ENCODE results near the gene MKX.
A peak's percentile ranks its signal among the peaks of the same experiment; 100 is the strongest.

Gene MKX

DNA sequence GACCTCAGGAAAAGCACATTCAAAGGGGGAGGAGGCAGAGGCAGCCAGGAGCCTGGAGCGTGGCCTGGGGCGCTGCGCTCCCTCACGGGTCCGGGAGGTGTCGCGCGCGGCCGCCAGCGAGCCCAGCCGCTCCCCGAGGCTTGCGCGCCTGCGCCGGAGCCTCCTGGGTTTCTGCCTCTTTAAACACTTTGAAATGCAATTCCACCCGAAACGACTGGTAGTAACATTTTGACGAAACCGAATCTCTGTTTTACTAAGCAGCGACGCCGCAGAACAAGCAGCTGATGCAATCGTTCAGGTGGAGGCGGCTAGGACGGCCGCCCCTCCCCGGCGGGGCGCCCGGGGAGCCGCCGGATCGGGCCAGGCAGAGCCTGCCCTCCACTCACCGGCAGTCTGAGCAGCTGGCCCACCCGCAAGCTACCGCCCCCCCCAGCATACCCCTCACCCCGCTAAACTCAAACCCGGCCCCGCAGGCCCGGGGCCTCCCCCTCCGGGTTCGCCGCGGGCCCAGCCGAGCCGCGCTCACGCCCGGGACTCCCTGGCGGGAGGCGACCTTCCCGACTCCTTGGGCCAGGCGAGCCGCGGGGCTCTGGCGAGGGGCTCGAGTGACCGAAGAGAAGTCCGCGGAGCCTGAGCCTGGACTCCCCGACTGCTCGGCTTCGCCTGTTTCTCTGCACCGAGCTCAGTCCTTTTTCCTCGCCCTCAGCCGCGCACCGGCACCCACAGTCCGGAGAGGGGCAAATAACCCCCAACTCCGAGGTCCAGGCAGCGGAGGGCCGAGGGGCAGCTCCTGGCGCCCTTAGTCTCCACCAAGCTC is 3.2 kb downstream of the MKX start:
- peak; percentile 77 for DNase-seq (ENCODE audit: low read depth in 2 of 2)

DNA sequence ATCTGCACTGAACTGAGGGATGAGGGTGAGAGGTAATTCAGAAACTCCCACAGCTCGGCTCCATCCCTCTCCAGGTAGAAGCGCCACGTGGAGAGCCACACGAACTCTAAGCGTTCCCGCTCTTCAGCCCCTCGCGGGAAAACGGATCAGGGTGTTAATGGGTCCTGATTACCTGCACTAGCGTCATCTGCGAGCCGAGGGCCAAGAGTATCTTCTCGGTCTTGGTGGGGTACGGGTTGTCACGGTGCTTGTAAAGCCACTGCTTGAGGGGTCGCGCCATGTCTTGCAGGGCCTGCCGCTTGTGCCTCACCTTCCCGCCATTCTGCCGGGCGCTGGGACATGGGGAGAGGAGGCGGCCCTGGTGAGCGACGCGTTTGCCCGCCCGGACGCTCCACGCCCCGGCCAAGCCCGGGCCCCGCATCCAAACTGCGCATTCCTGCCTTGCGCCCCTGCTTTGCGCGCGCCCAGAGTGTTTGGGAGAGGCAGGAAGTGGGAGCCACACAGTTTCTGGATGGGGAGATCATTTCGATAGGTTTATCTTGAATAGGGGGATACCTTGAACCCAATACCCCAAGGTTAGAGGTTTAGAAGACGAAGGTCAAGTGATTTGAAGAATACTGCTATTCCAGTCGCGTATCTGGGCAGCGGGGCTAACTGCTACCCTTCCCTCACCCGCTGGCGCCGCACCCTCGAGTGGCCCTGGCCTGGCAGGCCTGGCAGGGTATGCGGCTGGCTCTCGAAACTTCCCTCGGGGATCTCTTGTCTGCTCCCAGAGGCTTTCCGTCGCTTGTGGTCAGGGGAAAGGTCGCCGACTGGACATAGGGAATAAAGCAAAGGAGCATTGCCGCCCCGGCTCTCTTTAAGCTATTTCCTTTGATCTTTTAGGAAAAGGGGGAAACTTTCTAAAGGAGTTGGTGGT is 4.2 kb downstream of the MKX start:
- no peak for DNase-seq (ENCODE audit: low read depth in 2 of 2)

DNA sequence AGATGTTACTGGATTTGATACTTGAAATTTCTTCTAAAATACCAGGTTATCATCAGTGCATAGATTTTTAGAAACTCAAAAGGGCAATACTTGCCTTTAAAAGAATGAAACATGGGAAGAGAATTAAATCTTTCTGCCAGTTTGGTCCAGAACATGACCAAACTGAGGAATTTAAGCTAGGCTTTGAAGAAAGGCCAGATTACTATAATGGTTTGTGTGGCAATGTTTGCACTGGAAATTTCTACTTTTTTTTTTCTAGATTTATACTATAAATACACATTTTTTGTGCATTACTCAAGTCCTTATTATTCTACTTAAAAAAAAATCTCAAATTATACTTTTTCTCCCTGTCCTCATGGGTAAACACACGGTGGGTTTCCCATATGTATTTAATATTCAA is 9.2 kb downstream of the MKX start:
- DNase-seq (ENCODE audit: low read depth in 2 of 2): no peak

DNA sequence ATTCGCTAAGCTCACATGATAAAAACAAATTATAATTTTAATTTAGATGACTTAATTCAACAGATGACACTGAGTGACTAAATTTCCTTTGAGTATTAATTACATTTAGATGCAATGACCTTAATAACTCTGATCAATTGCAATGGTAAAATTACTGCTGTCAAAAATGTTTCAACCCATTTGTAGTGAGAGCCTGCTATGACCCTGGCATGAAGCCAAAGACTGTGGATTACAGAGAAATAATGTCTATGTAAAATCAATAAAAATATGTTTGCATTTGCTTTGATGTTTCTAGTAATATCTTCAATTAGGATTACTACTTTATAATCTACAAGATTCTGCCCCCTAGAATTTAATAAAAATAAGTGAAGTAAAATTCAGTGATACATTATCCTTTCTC is 15.6 kb downstream of the MKX start:
- DNase-seq (ENCODE audit: low read depth in 2 of 2): no peak

DNA sequence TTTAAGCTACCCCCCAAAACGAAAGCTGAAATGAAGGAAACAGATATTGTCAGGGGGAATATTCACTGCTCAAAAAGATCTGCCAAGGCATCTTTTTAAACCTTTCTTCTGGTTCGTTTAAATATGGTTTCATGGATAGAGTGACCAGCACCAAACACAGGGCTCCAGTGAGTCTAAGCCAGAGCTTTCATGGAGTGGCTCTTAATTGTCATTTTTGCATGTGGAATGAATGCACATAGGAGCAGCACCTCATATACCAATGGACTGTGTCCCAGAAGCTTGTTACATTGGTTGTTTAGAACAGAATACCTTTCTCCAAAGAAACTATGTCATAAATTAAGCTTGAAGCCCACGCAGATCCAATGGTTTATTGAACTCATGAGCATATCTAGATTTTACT is 17.3 kb downstream of the MKX start:
- DNase-seq (ENCODE audit: low read depth in 2 of 2): no peak

DNA sequence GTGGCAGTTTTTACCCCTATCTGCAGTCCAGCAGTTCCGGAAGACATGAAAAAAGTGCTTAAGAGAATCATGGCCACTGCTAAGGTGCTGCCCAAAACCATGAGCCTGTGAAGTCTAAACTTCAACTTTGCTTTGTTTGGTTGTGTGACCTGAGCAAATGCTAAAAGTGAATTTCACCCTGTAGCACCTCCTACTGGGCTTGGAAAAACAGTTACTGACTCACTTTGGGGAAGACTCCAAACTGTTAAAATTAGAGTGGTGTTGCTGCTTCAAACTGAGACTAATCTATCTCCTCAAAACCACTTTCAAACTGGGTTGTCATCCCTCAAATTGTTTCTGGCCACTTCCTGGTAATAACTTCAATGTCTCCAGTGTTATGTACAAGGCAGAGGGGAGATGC is 21.3 kb downstream of the MKX start:
- DNase-seq (ENCODE audit: low read depth in 2 of 2): no peak

DNA sequence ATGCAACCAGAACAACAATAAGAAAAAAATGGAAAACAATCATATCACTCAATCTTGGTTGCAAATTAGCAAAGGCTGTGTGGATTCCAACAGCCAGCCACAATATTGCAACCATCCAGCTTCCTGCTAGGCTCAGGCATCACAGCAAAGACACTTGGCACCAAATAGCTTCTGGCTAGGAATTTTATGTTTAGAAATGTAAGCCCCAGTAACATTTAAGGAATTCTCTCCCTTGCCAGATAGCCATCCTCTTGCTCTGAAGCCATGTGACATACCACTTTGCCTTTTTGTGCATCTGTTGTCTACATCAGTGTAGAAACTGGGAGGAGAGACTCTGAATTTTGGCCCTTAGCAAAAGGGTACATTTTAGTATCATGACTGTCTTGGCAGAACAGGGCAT is 22.2 kb downstream of the MKX start:
- DNase-seq (ENCODE audit: low read depth in 2 of 2): no peak

DNA sequence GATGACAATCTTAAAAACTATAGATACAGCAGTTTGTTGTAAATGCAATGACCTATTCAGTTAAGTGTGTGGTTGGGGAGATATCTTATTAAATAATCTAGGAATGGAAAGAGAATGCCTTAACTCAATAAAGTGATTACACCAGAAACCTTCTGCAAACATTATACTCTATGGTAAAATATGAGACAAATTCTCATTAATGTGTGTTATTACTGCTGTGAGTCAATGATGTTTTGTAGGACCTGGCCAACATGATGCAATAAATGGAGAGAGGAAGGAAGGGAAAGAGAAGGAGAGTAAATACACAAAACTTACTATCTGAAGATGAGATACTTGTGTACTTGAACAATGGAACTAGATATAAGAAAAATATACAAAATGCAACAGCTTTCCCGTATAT is 25.1 kb downstream of the MKX start:
- no peak for DNase-seq (ENCODE audit: low read depth in 2 of 2)

DNA sequence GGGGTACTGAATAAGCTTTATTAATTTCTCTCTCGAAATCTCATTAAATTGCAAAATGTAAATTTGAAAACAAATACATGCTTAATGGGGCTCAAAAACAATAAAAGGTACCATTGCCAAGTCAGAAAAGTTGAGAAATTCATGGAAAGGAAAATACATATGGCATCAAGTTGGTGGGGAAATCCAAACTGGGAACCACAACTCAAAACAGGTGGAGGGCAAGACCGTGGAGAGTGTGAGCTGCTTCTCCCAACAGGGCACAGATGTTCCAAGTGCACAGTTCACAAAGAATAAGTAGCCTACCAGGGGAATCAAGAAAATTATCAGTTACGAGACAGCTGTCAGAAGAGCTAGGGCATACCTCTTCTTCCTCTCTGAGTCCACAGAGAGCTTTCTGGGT is 26.6 kb downstream of the MKX start:
- DNase-seq (ENCODE audit: low read depth in 2 of 2): no peak

DNA sequence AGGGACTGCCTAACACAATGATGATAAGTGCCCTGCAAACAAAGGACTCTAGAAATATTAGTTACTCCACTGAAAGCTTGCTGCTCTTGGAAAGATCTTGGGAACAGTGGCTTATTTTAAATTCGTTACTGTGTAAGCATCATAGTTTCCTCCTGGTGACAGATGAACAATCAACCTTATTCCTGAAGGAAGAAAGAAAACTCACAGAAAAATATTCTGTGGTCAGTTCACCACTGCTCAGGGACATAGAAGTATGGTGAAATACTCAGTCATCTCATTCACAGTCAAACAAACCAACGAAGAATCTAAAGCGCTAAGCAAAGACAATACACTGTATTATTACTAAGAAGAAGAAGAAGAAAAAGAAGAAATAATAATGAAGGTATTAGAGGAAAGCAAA is 27.8 kb downstream of the MKX start:
- no peak for DNase-seq (ENCODE audit: low read depth in 2 of 2)

DNA sequence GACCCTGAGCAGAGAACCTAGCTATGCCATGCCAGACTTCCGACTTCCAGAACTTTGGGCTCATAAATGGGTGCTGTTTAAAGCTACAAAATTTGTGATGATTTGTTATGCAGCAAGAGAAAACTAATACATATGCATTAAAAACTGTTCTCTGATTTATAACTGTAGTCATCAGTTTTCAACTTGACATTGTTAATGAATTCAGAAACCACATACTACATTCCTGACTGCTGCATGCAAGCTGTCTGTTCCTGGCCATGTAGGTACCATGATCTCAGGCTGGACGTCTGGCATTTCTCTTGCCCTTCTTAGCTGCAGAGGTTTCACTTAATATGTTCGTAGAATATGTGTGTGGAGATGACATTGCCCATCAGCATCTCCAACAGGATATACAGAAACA is 28.4 kb downstream of the MKX start:
- DNase-seq (ENCODE audit: low read depth in 2 of 2): no peak

DNA sequence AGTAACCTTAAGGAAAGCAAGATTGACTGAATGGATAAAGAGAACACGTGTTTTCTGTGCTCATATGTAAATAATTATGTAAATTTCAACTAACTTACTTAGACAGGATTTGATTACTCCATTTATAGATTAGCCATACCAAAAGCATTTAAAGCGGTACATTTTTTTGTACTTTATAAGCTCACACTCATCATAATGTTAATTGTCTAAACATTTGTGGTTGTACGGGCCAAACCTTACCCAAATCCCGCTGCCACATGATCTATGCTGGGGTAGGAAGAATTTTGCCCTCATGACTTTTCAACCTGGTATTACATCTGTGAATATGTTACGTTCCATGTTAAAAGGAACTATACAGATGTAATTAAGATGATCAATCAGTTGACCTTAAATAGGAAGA is 29.1 kb downstream of the MKX start:
- DNase-seq (ENCODE audit: low read depth in 2 of 2): no peak

DNA sequence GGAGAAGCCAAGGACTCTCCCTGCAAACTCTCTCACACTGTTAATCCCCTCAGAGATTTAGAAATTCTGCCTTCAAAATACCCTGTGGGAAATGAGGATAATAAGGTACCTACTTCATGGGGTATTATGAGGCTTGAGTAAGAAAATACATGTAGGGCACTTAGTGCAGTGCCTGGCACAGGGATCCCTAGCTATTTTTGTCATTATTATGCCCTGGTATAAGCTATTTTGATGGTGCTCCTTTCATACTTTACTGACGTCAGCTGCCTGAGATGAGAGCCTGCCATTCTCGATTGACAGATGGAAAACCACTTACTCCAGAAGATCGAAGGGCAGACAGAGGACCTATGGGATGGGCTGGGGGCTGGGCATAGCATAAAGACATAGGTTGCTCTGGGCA is 30.1 kb downstream of the MKX start:
- DNase-seq (ENCODE audit: low read depth in 2 of 2): no peak

DNA sequence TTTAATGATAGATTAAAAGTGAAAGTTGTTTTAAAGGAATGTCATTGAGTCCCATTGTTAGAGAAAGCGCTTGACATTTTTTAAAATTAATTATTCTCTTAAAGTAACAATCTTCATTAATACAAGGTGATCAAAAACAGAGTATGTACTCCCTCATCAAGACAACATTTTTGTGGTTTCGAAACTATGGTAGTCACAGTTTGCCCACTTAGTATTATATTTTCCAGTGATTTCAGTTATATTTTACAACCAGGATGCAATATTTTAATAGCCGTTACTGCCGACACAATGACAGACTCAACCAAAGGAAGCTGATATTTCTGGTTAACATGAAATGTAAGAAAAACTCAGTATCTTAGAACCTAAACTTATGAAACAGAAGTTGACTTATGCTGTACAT is 31.3 kb downstream of the MKX start:
- no peak for DNase-seq (ENCODE audit: low read depth in 2 of 2)

DNA sequence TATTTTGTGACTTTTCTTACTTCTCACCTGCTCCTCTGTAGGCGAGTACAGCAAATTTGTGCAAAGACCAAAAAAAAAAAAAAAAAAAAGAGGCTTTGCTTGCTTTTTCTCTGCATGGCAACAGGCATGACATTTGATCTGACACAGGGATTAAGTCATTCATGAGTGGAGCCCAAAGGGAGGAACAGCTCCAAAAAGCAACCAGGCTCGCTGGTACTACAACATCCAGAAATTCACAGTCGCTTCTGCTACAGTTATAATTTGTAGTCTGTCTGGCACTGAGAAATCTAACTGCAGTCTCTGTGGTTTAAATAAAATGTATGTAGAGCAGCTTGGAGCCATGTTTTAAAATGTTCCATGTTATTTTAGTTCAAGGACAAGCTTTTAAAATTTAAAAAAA is 31.7 kb downstream of the MKX start:
- no peak for DNase-seq (ENCODE audit: low read depth in 2 of 2)

DNA sequence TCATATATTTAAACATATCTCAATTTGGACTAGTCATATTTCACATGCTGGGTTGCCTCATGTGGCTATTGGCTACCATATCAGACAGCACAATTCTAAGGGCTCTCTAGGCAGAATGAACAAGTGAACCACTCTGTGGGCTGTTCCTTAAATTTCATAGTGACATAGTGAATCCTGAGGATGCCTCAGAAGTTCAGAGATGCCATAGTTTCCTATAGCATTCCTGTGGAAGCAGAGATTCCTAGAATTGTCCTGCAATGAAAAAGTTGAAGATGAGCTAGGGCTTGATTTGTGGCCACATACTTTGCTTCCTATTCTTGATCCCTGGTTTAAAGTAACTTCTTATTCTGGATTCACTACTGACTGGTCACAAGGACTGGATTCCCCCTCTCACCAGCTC is 35.6 kb downstream of the MKX start:
- no peak for DNase-seq (ENCODE audit: low read depth in 2 of 2)

DNA sequence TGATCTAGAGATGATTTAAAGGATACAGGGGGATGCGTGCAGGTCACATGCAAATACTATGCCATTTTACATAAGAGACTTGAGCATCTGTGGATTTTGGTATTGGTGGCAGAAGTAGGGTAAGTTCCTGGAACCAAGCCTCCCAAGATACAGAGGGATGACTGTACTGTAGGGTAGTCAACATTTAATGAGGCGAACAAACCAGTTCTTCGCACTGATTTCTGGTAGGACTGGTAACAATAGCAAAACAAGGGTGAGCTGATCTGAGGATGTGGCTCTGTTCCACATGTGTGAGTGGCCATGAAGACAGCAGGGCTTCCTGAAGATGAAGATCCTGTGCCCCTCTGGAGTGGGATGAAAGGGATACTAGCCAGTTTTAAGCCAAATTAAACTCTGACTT is 36.3 kb downstream of the MKX start:
- DNase-seq (ENCODE audit: low read depth in 2 of 2): no peak

DNA sequence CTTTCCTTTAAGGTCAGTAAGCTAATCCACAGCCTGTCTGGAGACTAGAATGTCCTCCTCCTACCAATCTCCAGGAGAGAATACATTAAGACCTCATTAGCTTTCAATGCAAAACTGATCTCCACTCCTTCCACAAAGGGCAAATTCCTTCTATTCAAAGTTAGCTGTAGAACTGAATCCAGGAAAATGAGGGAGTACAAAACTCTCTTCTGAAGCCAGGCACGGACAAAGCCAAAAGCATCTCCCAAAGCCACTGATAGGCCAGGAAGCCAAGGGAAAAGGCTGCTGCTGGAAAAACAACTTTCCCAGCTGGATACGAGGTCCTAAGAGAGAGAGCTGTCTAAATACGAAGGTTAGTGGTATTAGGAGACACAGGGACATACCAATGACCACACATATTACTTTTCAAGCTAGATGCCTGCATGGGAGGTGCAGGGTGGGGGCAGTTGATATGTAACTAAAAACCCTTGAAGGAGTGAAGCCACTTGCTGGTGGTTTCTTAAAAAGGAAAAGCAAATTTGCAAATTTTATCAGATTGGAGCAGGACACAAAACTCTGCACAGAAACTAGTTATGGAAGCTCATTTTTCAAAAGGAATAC is 43.6 kb downstream of the MKX start:
- DNase-seq (ENCODE audit: low read depth in 2 of 2): no peak

DNA sequence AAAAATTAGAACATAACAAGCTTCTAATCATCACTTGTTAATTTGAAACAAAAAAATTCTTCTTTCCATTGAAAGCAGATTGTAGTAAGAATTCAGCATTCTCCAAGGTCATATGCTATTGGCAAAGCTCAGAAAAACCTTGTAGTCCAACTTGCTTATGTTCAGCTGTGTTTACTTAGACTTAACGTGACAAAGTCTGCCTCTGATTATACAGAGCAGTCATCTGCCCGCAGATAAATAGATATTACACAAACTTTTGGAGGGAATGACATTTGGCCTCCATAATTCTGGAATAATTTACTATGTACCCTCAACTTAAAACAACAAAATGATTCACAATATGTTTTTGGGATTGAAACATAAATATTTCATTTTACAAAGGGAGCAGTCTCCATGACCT is 45.8 kb downstream of the MKX start:
- DNase-seq (ENCODE audit: low read depth in 2 of 2): no peak

DNA sequence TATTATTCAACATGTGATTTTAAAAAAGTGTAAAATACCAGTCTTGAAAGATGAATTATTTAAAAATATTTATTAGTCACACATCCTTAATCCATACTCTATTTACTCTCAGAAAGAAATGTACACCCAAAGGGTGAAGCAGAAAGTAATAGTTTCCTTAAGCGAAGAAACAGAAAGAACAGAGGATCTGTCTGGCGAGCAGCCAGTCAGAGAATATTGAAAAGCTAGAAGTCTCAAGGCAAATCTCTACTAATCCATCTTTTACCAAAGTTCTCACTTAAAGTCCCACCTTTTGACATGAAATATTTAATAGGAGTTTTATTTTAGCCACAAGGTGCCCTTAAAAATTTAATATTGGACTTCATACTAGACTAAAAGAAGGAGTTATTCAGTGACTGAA is 46.7 kb downstream of the MKX start:
- no peak for DNase-seq (ENCODE audit: low read depth in 2 of 2)

DNA sequence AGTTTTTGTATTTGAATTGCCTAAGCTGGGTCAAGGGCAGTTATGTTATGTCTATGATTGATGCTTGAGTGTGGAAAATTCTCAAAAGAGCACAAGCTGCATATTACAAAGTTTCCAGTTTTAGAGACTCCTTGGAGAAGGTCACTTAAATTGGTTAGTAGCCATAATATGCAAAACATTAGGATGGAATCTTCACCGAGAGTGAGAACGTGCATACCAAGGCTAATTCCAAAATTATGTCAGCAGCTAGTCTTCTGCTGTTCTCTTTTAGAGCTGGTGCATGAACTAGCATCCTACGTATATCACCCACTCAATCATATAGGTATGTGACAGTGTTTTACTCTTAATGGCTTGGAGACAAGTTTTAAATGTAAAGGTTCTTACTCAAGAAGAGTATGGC is 49.2 kb downstream of the MKX start:
- DNase-seq (ENCODE audit: low read depth in 2 of 2): no peak

DNA sequence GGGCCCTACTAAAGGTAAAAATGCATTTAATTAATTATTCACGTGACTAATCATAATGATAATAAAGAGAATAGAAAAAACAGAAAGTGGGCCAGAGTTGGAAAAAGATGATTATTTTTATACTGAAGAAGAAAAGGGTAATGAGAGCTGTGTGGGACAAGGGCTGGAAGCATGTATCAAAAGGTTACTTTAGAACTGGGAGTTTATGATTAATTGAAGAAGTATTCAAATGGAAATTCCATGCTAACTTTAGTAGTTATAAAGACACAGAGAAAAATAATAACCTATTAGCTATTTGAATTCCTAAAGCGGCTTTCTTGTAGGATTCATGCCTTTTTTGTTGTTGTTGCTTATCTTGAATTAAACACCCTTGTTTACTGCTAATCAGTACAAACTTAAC is 49.9 kb downstream of the MKX start:
- no peak for DNase-seq (ENCODE audit: low read depth in 2 of 2)

DNA sequence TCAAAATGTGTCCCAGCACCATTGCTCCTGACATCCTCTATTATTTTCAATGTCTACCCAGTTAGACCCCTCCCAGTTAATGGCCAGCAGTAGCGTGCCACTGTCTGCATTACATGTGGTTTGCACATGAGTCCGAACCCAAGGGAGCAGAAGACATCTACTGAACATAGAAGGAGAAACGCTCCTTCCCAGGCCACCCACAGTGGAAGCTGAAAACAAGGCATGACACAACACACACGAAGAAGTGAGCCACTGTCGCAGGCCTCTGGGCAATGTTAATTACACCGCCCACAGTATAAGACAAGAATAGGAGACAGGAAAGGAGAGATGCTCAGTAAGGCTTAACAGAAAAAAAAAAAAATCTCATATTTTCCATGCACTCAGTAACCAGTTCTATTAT is 50.5 kb downstream of the MKX start:
- DNase-seq (ENCODE audit: low read depth in 2 of 2): no peak
